K562 (cell line): Measurements from ENCODE around the gene OR2AT4.

Source experiments
- DMBX1 ChIP-seq: fragments of 250-450 bp; sonication (Bioruptor Pico); IDR thresholded peaks from 2 replicates; pipeline ENCODE4 v1.8.0; 2022; ENCODE audit warnings: inconsistent platforms, mild to moderate bottlenecking, moderate library complexity, borderline replicate concordance
- NFYB ChIP-seq: IDR thresholded peaks from 2 replicates; pipeline ENCODE4 v1.6.1; 2011; ENCODE audit warnings: mild to moderate bottlenecking, moderate library complexity; ENCODE audit not compliant: insufficient read length; ENCODE audit errors: extremely low read depth
- ZBTB34 ChIP-seq: fragments of 250-450 bp; sonication (Bioruptor Pico); IDR thresholded peaks from 2 replicates; pipeline ENCODE4 v1.8.0; 2021; ENCODE audit warnings: mild to moderate bottlenecking, moderate library complexity
- ZNF232 ChIP-seq: sonication (generic); formaldehyde crosslinking; IDR thresholded peaks from 2 replicates; pipeline ENCODE4 v1.8.0; 2022; ENCODE audit warnings: mild to moderate bottlenecking, missing genetic modification reagents
- ZNF239 ChIP-seq: fragments of 250-450 bp; sonication (Bioruptor Pico); IDR thresholded peaks from 2 replicates; pipeline ENCODE4 v1.4.0; 2020; ENCODE audit warnings: mild to moderate bottlenecking
- TF ChIP-seq, protein P1 (sequence below), 2 experiments: fragments of 250-450 bp in 1 of 2; fragments of 450-650 bp in 1 of 2; sonication (Bioruptor Pico) in 1 of 2; IDR thresholded peaks; 2 replicates each; pipeline versions ENCODE4 v1.6.1 to v1.8.0; 2016 to 2021; ENCODE audit warnings: mild to moderate bottlenecking in 2 of 2, moderate library complexity in 2 of 2, missing compliant biosample characterization in 1 of 2, missing genetic modification characterization in 1 of 2

GRCh38 chr11:75090671-75091177, 6.0 kb downstream of the OR2AT4 start:
- TF ChIP-seq ZBTB34 (no peak), ZNF232 (CRISPR knock-in tag) (no peak), ZNF239 (CRISPR knock-in tag) (no peak), DMBX1 (CRISPR knock-in tag) (no peak), NFYB (no peak)
- TF ChIP-seq, protein P1, sequence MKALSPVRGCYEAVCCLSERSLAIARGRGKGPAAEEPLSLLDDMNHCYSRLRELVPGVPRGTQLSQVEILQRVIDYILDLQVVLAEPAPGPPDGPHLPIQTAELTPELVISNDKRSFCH (CRISPR knock-in tag; IDR thresholded peaks at IDR 0.05), result no peak
- TF ChIP-seq, protein P1 (tag; IDR thresholded peaks at IDR 0.05), result no peak
